ENCODE results near the gene ATF7IP2.
A peak's percentile ranks its signal among the peaks of the same experiment; 100 is the strongest.
"Not testable (repeated sequence)": the region's sequence is repeated elsewhere in the genome, so short reads cannot be mapped to it uniquely, and the experiment has no call there.

The ATF7IP2 gene, protein sequence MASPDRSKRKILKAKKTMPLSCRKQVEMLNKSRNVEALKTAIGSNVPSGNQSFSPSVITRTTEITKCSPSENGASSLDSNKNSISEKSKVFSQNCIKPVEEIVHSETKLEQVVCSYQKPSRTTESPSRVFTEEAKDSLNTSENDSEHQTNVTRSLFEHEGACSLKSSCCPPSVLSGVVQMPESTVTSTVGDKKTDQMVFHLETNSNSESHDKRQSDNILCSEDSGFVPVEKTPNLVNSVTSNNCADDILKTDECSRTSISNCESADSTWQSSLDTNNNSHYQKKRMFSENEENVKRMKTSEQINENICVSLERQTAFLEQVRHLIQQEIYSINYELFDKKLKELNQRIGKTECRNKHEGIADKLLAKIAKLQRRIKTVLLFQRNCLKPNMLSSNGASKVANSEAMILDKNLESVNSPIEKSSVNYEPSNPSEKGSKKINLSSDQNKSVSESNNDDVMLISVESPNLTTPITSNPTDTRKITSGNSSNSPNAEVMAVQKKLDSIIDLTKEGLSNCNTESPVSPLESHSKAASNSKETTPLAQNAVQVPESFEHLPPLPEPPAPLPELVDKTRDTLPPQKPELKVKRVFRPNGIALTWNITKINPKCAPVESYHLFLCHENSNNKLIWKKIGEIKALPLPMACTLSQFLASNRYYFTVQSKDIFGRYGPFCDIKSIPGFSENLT

DNA sequence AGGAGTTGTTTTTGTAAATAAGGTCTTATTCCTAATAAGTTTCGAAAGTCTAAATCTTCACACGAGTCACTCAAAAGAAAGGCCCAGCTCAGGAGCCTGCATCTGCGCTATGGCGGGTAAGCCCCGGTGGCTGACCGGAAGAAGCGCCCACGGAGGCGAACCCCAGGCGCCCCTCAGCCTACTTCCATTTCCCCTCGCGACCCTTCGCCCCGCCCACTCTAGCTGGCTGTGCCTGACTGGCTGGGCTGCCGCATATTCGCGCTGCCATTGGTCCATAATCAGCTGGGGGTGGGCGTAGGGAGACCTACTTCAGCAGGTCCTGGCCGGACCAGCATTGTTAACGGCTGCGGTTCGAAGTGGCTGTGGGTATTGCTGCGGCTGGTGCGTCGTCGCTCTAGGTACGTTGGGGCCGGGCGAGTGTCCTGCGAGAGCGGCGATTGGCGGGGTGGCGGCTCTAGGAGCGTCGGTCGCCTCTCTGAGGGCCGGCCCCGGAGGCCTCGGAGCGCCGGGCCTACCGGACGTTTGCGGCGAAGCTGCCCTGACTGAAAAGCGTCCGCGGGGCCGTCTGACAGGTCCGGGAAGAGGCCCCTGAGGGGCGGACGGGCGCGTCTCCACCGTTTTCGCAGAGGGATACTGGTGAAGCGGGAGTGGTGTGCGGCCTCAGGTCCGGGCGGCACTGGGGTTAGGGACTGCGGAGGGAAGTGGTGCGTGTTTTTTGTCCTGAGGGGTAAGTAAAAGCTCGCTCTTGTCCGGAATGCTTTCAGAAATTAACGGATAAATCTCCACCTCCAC, at the start of gene ATF7IP2:
TSS of gene ATF7IP2 (plus strand) at position 337 of the 792 bp plus-strand sequence. CDS start 44,560 bp downstream, outside the sequence.
- DNase-seq = peak; percentile 87

DNA sequence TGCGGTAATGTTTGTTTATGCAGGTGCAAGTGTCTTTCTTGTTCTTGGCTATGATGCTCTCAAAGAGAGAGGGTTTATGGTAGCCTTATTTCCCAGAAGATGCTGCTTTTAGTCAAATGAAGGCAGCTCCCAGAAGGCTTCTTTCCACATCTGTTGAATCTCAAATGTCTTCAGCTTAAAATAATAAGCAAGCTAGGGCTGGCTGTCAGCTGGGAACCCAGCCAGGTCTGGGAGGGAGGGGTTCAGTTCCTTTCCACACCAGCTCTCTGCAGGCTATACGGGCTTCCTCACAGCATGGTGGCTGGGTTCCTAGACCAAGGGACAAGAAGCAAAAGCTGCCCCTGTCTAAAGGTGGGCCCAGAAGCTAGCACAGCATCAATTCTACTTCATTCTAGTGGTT, 47.4 kb upstream of the ATF7IP2 start:
- DNase-seq = no peak

DNA sequence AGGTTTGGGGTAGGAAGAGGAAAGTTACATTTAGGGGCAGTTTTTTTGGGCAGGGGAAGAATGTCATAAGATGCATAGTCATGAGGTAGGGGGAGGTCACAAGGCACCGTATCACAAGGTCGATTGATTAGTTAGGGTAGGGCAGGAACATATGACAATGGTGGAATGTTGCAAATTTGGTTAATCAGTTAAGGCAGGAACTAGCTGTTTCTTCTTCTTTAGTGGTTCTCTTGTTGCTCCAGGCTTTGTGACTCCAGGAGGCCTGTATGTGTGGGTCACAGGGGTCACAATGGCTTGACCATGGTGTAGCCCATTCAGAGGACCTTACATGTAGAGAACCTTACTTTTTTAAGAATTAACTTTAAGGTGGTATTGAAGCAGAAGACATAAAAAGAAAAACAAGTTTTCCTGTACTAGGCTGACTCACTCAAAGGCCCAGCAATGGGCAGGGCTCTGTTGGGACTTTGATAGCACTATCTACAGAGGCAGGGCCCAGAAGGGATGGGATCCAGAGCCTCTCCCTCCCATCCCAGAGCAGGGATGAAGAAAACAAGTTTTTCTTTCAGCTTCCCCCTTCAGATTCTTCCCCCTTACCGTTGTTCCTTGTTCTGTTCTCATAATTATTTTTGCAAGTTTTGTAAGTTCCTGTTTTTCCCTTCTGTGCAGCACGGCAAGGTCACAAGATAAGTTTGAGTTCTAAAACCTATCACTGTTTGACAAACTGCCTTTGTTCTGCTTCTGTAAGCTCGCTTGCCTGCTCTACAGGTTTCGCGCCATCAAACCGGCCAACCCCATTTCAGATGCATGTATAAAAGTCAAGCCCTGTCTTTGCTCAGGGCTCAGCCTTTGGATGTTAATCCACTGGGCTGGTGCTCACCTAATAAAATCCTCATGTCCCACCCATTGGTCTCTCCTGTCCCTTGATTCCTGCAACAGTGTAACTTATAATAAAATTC, 45.8 kb upstream of the ATF7IP2 start:
- no peak for DNase-seq

- DNase-seq = no peak
These were observed 42.6 kb upstream of the ATF7IP2 start for GRCh38 chr16:10343124-10343760.

DNA sequence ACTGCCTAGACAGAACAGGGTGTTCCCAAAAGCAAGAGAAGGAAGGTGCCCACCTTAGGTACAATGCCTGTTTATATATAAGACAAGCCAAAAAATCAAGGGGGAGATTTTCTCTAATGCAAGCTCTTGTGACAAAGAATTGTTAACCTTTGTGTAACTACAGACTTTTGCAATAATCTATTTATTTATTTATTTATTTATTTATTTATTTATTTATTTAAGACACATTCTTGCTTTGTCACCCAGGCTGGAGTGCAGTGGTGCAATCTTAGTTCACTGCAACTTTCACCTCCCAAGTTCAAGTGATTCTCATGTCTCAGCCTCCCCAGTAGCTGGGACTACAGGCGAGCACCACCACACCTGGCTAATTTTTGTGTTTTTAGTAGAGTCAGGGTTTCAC, 41.2 kb upstream of the ATF7IP2 start:
- DNase-seq = not testable (repeated sequence)

GRCh38 chr16:10345629-10346028, 40.2 kb upstream of the ATF7IP2 start:
- no peak for DNase-seq

GRCh38 chr16:10349851-10350250, 36.0 kb upstream of the ATF7IP2 start:
- no peak for DNase-seq

DNA sequence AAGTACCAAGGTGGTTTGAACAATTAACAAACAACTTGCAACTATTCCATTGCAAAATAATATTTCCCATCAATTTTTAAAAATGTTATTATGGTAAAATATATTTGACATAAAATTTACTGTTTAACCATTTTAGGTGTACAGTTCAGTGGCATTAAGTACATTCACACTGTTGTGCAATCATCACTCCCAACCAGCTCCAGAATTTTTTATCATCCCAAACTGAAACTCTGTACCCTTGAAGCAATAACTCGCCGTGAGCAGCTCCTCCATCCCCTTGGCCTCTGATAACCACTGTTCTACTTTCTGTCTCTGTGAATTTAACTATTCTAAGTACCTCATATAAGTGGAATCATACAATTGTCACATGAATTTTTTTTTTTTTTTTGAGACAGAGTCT, 33.6 kb upstream of the ATF7IP2 start:
- no peak for DNase-seq

- DNase-seq = no peak
These were observed 30.3 kb upstream of the ATF7IP2 start for GRCh38 chr16:10355589-10355988.

- no peak for DNase-seq
These were observed 28.7 kb upstream of the ATF7IP2 start for GRCh38 chr16:10356870-10357842.

GRCh38 chr16:10361747-10362076, 24.1 kb upstream of the ATF7IP2 start:
- DNase-seq = not testable (repeated sequence)

GRCh38 chr16:10362077-10362863, 23.6 kb upstream of the ATF7IP2 start:
- DNase-seq = no peak

DNA sequence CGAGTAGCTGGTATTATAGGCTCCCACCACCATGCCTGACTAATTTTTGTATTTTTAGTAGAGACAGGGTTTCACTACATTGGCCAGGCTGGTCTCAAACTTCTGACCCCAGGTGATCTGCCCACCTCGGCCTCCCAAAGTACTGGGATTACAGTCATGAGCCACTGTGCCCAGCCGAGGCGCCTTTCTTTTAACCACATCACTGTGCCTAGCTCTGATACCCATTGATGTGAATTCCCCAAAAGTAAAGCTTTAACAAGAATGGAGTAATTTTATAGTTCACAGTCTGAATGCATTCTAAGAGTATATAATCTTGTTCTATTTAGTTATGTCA, 23.0 kb upstream of the ATF7IP2 start:
- DNase-seq = not testable (repeated sequence)

DNA sequence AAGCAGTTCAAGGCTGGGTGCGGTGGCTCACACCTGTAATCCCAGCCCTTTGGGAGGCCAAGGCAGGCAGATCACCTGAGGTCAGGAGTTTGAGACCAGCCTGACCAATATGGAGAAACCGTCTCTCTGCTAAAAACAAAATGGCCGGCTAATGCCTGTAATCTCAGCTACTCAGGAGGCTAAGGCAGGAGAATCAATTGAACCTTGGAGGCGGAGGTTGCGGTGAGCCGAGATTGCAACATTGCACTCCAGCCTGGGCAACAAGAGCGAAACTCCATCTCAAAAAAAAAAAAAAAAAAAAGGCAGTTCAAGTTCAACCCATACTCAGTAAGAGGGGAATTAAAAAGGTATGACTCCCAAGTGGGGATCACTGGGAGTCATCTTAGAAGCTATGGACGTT, 19.2 kb upstream of the ATF7IP2 start:
- not testable (repeated sequence) for DNase-seq

- no peak for DNase-seq
These were observed 18.2 kb upstream of the ATF7IP2 start for GRCh38 chr16:10367616-10368188.

GRCh38 chr16:10368969-10369551, 16.8 kb upstream of the ATF7IP2 start:
- DNase-seq = no peak

GRCh38 chr16:10370096-10370726, 15.7 kb upstream of the ATF7IP2 start:
- no peak for DNase-seq

GRCh38 chr16:10371592-10371991, 14.3 kb upstream of the ATF7IP2 start:
- no peak for DNase-seq

GRCh38 chr16:10373556-10373955, 12.3 kb upstream of the ATF7IP2 start:
- DNase-seq = no peak

Data from activated CD4-positive, CD25-positive, alpha-beta regulatory T cell treated with anti-CD3 and anti-CD28 coated beads, Interleukin-2, amount 50 U/mL, for 72 hours (primary cell).